GM23338 (cell line): Measurements from ENCODE around the gene IL36B. TPM values are rescaled to one million over a fixed set of nuclear protein-coding genes. Genes with fewer than 3 reads are reported as not detected.

Experiments
- ATAC-seq: fragments of 200-7000 bp; cut with Tn5 transposase; 3 replicates; pipeline ENCODE4 v1.9.1; 2020
- DNase-seq: peaks from one replicate; pipeline ENCODE4 v3.0.0-alpha.2; 2015; ENCODE audit warnings: low spot score
- H2AFZ ChIP-seq: fragments of 200-600 bp; sonication (generic); 2 replicates; pipeline ENCODE4 v1.8.0; 2016; ENCODE audit warnings: antibody characterized with exemption, mild to moderate bottlenecking, moderate library complexity
- H3F3A ChIP-seq: fragments of 200-600 bp; sonication (generic); replicated peaks from 2 replicates; pipeline ENCODE4 v1.8.0; 2017; ENCODE audit warnings: antibody characterized with exemption, mixed run types, low read depth
- H3K27ac ChIP-seq: fragments of 200-600 bp; sonication (generic); 2 replicates; pipeline ENCODE4 v1.6.1; 2016; ENCODE audit warnings: low read depth
- H3K27me3 ChIP-seq: fragments of 200-600 bp; sonication (generic); 2 replicates; pipeline ENCODE4 v1.8.0; 2016; ENCODE audit warnings: mild to moderate bottlenecking, mixed run types, moderate library complexity; ENCODE audit not compliant: insufficient read depth
- H3K36me3 ChIP-seq: fragments of 200-600 bp; sonication (generic); 2 replicates; pipeline ENCODE4 v1.8.0; 2016; ENCODE audit warnings: mild to moderate bottlenecking; ENCODE audit not compliant: insufficient read depth
- H3K4me1 ChIP-seq: fragments of 200-600 bp; sonication (generic); 2 replicates; pipeline ENCODE4 v1.8.0; 2016; ENCODE audit warnings: mild to moderate bottlenecking, moderate library complexity; ENCODE audit not compliant: insufficient read depth
- H3K4me2 ChIP-seq: fragments of 200-600 bp; sonication (generic); 2 replicates; pipeline ENCODE4 v1.7.1; 2017; ENCODE audit warnings: mixed run types
- H3K4me3 ChIP-seq: fragments of 200-600 bp; sonication (generic); 2 replicates; pipeline ENCODE4 v1.6.1; 2016; ENCODE audit warnings: mixed run types
- H3K79me2 ChIP-seq: fragments of 200-600 bp; sonication (generic); replicated peaks from 2 replicates; pipeline ENCODE4 v1.8.0; 2017; ENCODE audit warnings: mild to moderate bottlenecking; ENCODE audit not compliant: insufficient read depth
- H3K9me2 ChIP-seq: fragments of 200-600 bp; sonication (generic); 2 replicates; pipeline ENCODE4 v1.8.0; 2017; ENCODE audit not compliant: insufficient read depth
- H4K20me1 ChIP-seq: fragments of 200-600 bp; sonication (generic); replicated peaks from 2 replicates; pipeline ENCODE4 v1.8.0; 2017; ENCODE audit warnings: mild to moderate bottlenecking; ENCODE audit not compliant: insufficient read depth
- H3K27ac Mint-ChIP-seq: 2 replicates; pipeline ENCODE4 v1.8.0; 2020; ENCODE audit warnings: inconsistent platforms, mild to moderate bottlenecking, moderate library complexity, mixed read lengths
- H3K27me3 Mint-ChIP-seq: 3 replicates; pipeline ENCODE4 v1.8.0; 2022; ENCODE audit warnings: low read depth, mild to moderate bottlenecking, moderate library complexity, mixed read lengths, inconsistent platforms; ENCODE audit not compliant: insufficient read depth, poor library complexity
- H3K36me3 Mint-ChIP-seq: 3 replicates; pipeline ENCODE4 v1.8.0; 2021; ENCODE audit warnings: low read depth, mild to moderate bottlenecking, inconsistent platforms, moderate library complexity, mixed read lengths
- H3K4me1 Mint-ChIP-seq: 3 replicates; pipeline ENCODE4 v1.8.0; 2020; ENCODE audit warnings: mild to moderate bottlenecking, inconsistent platforms, mixed read lengths
- H3K4me3 Mint-ChIP-seq: 3 replicates; pipeline ENCODE4 v1.8.0; 2021; ENCODE audit warnings: moderate library complexity, mild to moderate bottlenecking, inconsistent platforms, mixed read lengths
- H3K9me3 Mint-ChIP-seq: 3 replicates; pipeline ENCODE4 v1.8.0; 2020; ENCODE audit warnings: moderate library complexity, mild to moderate bottlenecking, inconsistent platforms, mixed read lengths
- CREB1 ChIP-seq: fragments of 250-450 bp; sonication (Bioruptor Pico); IDR thresholded peaks from 2 replicates; pipeline ENCODE4 v1.5.0; 2020; ENCODE audit warnings: low read depth, mild to moderate bottlenecking, moderate library complexity
- EZH2 ChIP-seq: fragments of 200-600 bp; sonication (generic); IDR thresholded peaks from one replicate; pipeline ENCODE4 v1.8.0; 2017; ENCODE audit warnings: antibody characterized with exemption, mild to moderate bottlenecking, low read depth; ENCODE audit not compliant: unreplicated experiment
- EZH2phosphoT487 ChIP-seq: fragments of 200-600 bp; sonication (generic); IDR thresholded peaks from one replicate; pipeline ENCODE4 v1.8.1; 2018; ENCODE audit warnings: antibody characterized with exemption; ENCODE audit not compliant: unreplicated experiment
- JUNB ChIP-seq: IDR thresholded peaks from one replicate; pipeline ENCODE4 v1.6.1; 2016; ENCODE audit warnings: antibody characterized with exemption; ENCODE audit not compliant: unreplicated experiment
- NANOG ChIP-seq: IDR thresholded peaks from 2 replicates; pipeline ENCODE4 v1.6.1; 2016; ENCODE audit warnings: antibody characterized with exemption, borderline replicate concordance
- POLR2AphosphoS5 ChIP-seq: IDR thresholded peaks from 2 replicates; pipeline ENCODE4 v1.6.1; 2016; ENCODE audit warnings: antibody characterized with exemption, low read depth
- REST ChIP-seq: IDR thresholded peaks from one replicate; pipeline ENCODE4 v1.6.1; 2018; ENCODE audit warnings: antibody characterized with exemption; ENCODE audit not compliant: unreplicated experiment
- STAT1 ChIP-seq: IDR thresholded peaks from one replicate; pipeline ENCODE4 v1.6.1; 2016; ENCODE audit warnings: antibody characterized with exemption; ENCODE audit not compliant: unreplicated experiment
- ZNF114 ChIP-seq: fragments of 250-450 bp; sonication (Bioruptor Pico); IDR thresholded peaks from 2 replicates; pipeline ENCODE4 v1.5.0; 2020; ENCODE audit warnings: mild to moderate bottlenecking, moderate library complexity
- ZNF331 ChIP-seq: fragments of 250-450 bp; sonication (Bioruptor Pico); IDR thresholded peaks from 2 replicates; pipeline ENCODE4 v1.5.0; 2020; ENCODE audit warnings: low read depth, mild to moderate bottlenecking, moderate library complexity
- polyA plus RNA-seq: library from polyadenylated mRNA; unstranded; fragments of >200 nt; fragmentation: Nextera tagmentation; extraction: Ambion mirVana; gene quantifications from 2 replicates; pipeline ENCODE4 v1.2.1, GENCODE V29; 2016
- total RNA-seq: library from RNA; depleted of rRNA; stranded (reverse); fragments of >200 nt; shearing (Covaris generic); gene quantifications from 2 replicates; pipeline ENCODE4 v1.2.3, GENCODE V29; 2014
- TF ChIP-seq, protein P1 (sequence below): IDR thresholded peaks from 2 replicates; pipeline ENCODE4 v1.6.1; 2016; ENCODE audit warnings: antibody characterized with exemption
- TF ChIP-seq, protein P2 (sequence below): fragments of 250-450 bp; sonication (Bioruptor Pico); IDR thresholded peaks from 2 replicates; pipeline ENCODE4 v1.5.0; 2020; ENCODE audit warnings: mild to moderate bottlenecking, moderate library complexity
- TF ChIP-seq, protein P3 (sequence below), 2 experiments: fragments of 200-600 bp in 1 of 2; sonication (generic) in 1 of 2; conservative IDR thresholded peaks; 2 replicates each; pipeline versions ENCODE4 v1.5.1 to v1.6.1; 2016 to 2017; ENCODE audit warnings: antibody characterized with exemption in 2 of 2, low read depth in 2 of 2, mild to moderate bottlenecking in 2 of 2, moderate library complexity in 1 of 2

IL36B gene
- total and polyA plus RNA-seq, 2 experiments from 2014 or later = not detected

- H3K27ac ChIP-seq = no peak overlapping the region
- TF ChIP-seq JUNB = no peak
- TF ChIP-seq, protein P1, sequence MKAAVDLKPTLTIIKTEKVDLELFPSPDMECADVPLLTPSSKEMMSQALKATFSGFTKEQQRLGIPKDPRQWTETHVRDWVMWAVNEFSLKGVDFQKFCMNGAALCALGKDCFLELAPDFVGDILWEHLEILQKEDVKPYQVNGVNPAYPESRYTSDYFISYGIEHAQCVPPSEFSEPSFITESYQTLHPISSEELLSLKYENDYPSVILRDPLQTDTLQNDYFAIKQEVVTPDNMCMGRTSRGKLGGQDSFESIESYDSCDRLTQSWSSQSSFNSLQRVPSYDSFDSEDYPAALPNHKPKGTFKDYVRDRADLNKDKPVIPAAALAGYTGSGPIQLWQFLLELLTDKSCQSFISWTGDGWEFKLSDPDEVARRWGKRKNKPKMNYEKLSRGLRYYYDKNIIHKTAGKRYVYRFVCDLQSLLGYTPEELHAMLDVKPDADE = no peak
- TF ChIP-seq ZNF114 (CRISPR knock-in tag) = no peak
- TF ChIP-seq EZH2phosphoT487 = no peak
- TF ChIP-seq NANOG = no peak
- TF ChIP-seq ZNF331 (CRISPR knock-in tag) = no peak
- TF ChIP-seq EZH2 = no peak
- no peak for TF ChIP-seq STAT1
- TF ChIP-seq REST = no peak
- TF ChIP-seq, protein P2, sequence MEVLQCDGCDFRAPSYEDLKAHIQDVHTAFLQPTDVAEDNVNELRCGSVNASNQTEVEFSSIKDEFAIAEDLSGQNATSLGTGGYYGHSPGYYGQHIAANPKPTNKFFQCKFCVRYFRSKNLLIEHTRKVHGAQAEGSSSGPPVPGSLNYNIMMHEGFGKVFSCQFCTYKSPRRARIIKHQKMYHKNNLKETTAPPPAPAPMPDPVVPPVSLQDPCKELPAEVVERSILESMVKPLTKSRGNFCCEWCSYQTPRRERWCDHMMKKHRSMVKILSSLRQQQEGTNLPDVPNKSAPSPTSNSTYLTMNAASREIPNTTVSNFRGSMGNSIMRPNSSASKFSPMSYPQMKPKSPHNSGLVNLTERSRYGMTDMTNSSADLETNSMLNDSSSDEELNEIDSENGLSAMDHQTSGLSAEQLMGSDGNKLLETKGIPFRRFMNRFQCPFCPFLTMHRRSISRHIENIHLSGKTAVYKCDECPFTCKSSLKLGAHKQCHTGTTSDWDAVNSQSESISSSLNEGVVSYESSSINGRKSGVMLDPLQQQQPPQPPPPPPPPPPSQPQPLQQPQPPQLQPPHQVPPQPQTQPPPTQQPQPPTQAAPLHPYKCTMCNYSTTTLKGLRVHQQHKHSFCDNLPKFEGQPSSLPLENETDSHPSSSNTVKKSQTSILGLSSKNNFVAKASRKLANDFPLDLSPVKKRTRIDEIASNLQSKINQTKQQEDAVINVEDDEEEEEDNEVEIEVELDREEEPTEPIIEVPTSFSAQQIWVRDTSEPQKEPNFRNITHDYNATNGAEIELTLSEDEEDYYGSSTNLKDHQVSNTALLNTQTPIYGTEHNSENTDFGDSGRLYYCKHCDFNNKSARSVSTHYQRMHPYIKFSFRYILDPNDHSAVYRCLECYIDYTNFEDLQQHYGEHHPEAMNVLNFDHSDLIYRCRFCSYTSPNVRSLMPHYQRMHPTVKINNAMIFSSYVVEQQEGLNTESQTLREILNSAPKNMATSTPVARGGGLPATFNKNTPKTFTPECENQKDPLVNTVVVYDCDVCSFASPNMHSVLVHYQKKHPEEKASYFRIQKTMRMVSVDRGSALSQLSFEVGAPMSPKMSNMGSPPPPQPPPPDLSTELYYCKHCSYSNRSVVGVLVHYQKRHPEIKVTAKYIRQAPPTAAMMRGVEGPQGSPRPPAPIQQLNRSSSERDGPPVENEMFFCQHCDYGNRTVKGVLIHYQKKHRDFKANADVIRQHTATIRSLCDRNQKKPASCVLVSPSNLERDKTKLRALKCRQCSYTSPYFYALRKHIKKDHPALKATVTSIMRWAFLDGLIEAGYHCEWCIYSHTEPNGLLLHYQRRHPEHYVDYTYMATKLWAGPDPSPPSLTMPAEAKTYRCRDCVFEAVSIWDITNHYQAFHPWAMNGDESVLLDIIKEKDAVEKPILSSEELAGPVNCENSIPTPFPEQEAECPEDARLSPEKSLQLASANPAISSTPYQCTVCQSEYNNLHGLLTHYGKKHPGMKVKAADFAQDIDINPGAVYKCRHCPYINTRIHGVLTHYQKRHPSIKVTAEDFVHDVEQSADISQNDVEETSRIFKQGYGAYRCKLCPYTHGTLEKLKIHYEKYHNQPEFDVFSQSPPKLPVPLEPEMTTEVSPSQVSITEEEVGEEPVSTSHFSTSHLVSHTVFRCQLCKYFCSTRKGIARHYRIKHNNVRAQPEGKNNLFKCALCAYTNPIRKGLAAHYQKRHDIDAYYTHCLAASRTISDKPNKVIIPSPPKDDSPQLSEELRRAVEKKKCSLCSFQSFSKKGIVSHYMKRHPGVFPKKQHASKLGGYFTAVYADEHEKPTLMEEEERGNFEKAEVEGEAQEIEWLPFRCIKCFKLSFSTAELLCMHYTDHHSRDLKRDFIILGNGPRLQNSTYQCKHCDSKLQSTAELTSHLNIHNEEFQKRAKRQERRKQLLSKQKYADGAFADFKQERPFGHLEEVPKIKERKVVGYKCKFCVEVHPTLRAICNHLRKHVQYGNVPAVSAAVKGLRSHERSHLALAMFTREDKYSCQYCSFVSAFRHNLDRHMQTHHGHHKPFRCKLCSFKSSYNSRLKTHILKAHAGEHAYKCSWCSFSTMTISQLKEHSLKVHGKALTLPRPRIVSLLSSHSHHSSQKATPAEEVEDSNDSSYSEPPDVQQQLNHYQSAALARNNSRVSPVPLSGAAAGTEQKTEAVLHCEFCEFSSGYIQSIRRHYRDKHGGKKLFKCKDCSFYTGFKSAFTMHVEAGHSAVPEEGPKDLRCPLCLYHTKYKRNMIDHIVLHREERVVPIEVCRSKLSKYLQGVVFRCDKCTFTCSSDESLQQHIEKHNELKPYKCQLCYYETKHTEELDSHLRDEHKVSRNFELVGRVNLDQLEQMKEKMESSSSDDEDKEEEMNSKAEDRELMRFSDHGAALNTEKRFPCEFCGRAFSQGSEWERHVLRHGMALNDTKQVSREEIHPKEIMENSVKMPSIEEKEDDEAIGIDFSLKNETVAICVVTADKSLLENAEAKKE = no peak
- TF ChIP-seq CREB1 (CRISPR knock-in tag) = no peak
- TF ChIP-seq, protein P3, sequence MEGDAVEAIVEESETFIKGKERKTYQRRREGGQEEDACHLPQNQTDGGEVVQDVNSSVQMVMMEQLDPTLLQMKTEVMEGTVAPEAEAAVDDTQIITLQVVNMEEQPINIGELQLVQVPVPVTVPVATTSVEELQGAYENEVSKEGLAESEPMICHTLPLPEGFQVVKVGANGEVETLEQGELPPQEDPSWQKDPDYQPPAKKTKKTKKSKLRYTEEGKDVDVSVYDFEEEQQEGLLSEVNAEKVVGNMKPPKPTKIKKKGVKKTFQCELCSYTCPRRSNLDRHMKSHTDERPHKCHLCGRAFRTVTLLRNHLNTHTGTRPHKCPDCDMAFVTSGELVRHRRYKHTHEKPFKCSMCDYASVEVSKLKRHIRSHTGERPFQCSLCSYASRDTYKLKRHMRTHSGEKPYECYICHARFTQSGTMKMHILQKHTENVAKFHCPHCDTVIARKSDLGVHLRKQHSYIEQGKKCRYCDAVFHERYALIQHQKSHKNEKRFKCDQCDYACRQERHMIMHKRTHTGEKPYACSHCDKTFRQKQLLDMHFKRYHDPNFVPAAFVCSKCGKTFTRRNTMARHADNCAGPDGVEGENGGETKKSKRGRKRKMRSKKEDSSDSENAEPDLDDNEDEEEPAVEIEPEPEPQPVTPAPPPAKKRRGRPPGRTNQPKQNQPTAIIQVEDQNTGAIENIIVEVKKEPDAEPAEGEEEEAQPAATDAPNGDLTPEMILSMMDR (conservative IDR thresholded peaks at IDR 0.05; ENCODE audit: low read depth in 2 of 2) = no peak
- TF ChIP-seq POLR2AphosphoS5 = no peak
- peaks cover 5% of the 10 kb centered on the region; the same call in 1 of the 2 replicates for H3K9me2 ChIP-seq
- no peak overlapping the region for H2AFZ ChIP-seq
- H3K79me2 ChIP-seq = no peaks in the 10 kb centered on the region
- H3K27ac Mint-ChIP-seq = no peak overlapping the region
- no peak overlapping the region for H3K4me3 ChIP-seq
- no peak overlapping the region for H3K4me3 Mint-ChIP-seq
- no peaks in the 10 kb centered on the region for H3K36me3 ChIP-seq
- no peak overlapping the region for H3K4me2 ChIP-seq
- ATAC-seq (no peak), DNase-seq (no peak)
- H3K9me3 Mint-ChIP-seq = peaks cover 21% of the 10 kb centered on the region; the same call in 2 of the 3 replicates
- H3K4me1 ChIP-seq = no peaks in the 10 kb centered on the region
- no peaks in the 10 kb centered on the region for H4K20me1 ChIP-seq
- H3K27me3 ChIP-seq = no peaks in the 10 kb centered on the region
- H3F3A ChIP-seq = no peaks in the 10 kb centered on the region
- no peaks in the 10 kb centered on the region for H3K36me3 Mint-ChIP-seq
- peaks cover 2% of the 10 kb centered on the region for H3K27me3 Mint-ChIP-seq
- no peaks in the 10 kb centered on the region for H3K4me1 Mint-ChIP-seq
Observed at GRCh38 chr2:112985090-112985489, 67.6 kb downstream of the IL36B start.
